HEK293 (cell line): ENCODE data around the gene PMCH.
"Not testable (repeated sequence)": the region's sequence is repeated elsewhere in the genome, so short reads cannot be mapped to it uniquely, and the experiment has no call there.

Experiments used
- CTCF ChIA-PET: fragments of 350-600 bp; formaldehyde crosslinking; extraction: SDS; loops from one replicate; lab custom pipeline; 2021; ENCODE audit warnings: antibody characterized with exemption; lab: Yijun Ruan, JAX
- POLR2A ChIA-PET: fragments of 300-600 bp; formaldehyde crosslinking; extraction: SDS; loops from one replicate; lab custom pipeline; 2020; ENCODE audit warnings: antibody characterized with exemption, inconsistent platforms; lab: Yijun Ruan, JAX
- H3K27ac ChIP-seq: fragments of 200-500 bp; sonication (Bioruptor generic); 2 replicates; pipeline ENCODE4 v1.5.1; 2014; ENCODE audit warnings: low read depth, low read length, control low read depth, inconsistent platforms; ENCODE audit errors: extremely low read depth
- H3K36me3 ChIP-seq, 2 experiments: fragments of 200-500 bp in 1 of 2; sonication (Bioruptor generic) in 1 of 2; 1 replicate in 1 of 2; 2 replicates in 1 of 2; pipeline ENCODE4 v1.5.1; 2014 to 2017; ENCODE audit warnings: inconsistent platforms in 2 of 2, low read length in 2 of 2; ENCODE audit not compliant: control insufficient read depth in 2 of 2, insufficient read depth in 1 of 2
- H3K4me1 ChIP-seq: fragments of 200-500 bp; sonication (Bioruptor generic); 2 replicates; pipeline ENCODE4 v1.5.1; 2014; ENCODE audit warnings: mild to moderate bottlenecking, low read length, inconsistent platforms; ENCODE audit not compliant: control insufficient read depth, insufficient read depth
- H3K4me3 ChIP-seq: 2 replicates; pipeline ENCODE4 v1.5.1; 2011; ENCODE audit warnings: low read depth, mild to moderate bottlenecking, control low read depth, low read length, moderate library complexity
- H3K9me3 ChIP-seq: fragments of 200-500 bp; sonication (Bioruptor generic); 2 replicates; pipeline ENCODE4 v1.5.1; 2014; ENCODE audit warnings: low read depth, low read length, inconsistent platforms; ENCODE audit not compliant: control insufficient read depth, insufficient read depth
- KLF16 ChIP-seq: fragments of 450-650 bp; formaldehyde crosslinking; IDR thresholded peaks from 2 replicates; pipeline ENCODE4 v1.5.1; 2017; ENCODE audit warnings: missing biosample characterization, missing genetic modification characterization
- ZNF133 ChIP-seq: fragments of 450-650 bp; formaldehyde crosslinking; IDR thresholded peaks from 2 replicates; pipeline ENCODE4 v1.5.1; 2016; ENCODE audit warnings: missing biosample characterization, missing genetic modification characterization
- ZNF146 ChIP-seq: fragments of 450-650 bp; formaldehyde crosslinking; IDR thresholded peaks from 2 replicates; pipeline ENCODE4 v1.5.1; 2016; ENCODE audit warnings: missing biosample characterization, missing genetic modification characterization
- ZNF157 ChIP-seq: fragments of 450-650 bp; formaldehyde crosslinking; IDR thresholded peaks from 2 replicates; pipeline ENCODE4 v1.5.1; 2016; ENCODE audit warnings: missing biosample characterization, missing genetic modification characterization
- ZNF202 ChIP-seq: fragments of 450-650 bp; formaldehyde crosslinking; IDR thresholded peaks from 2 replicates; pipeline ENCODE4 v1.5.1; 2016; ENCODE audit warnings: missing biosample characterization, missing genetic modification characterization, borderline replicate concordance
- TF ChIP-seq, protein P1 (sequence below): fragments of 450-650 bp; formaldehyde crosslinking; IDR thresholded peaks from 2 replicates; pipeline ENCODE4 v1.5.1; 2016; ENCODE audit warnings: missing biosample characterization, missing genetic modification characterization
- TF ChIP-seq, protein P2 (sequence below): fragments of 450-650 bp; formaldehyde crosslinking; IDR thresholded peaks from 2 replicates; pipeline ENCODE4 v1.5.1; 2016; ENCODE audit warnings: missing biosample characterization, missing genetic modification characterization
- TF ChIP-seq, protein P3 (sequence below): fragments of 450-650 bp; formaldehyde crosslinking; IDR thresholded peaks from 2 replicates; pipeline ENCODE4 v1.5.1; 2016; ENCODE audit warnings: missing biosample characterization, missing genetic modification characterization, borderline replicate concordance

Gene PMCH

DNA sequence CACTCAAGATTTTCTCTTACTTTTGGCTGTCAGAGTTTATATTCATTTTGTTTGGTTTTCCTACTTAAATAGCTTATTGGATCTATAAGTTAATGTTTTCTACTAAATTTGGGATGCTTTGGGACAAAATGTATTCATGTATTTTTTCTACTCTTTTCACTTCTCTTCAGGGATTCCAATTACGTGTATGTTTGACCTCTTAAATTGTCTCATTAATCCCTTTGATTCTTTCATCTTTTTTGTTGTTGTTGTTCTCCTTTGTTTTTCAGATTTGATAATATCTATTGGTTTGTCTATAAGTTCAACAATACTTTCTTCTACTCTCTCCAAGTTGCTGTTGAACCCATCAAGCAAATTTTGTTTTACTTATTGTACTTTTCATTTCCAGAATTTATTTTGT, 34.2 kb downstream of the PMCH start:
- H3K4me1 ChIP-seq: no peaks in the 10 kb centered on the region
- ChIA-PET CTCF (interaction anchor here (1.1 kb wide), 1 partner anchor 8 kb away, joined by 4 read pairs; no protein-coding TSS in a partner anchor), POLR2A (no interaction called here)
- H3K27ac ChIP-seq: no peak overlapping the region
- no peak overlapping the region for H3K4me3 ChIP-seq
- TF ChIP-seq, protein P1, sequence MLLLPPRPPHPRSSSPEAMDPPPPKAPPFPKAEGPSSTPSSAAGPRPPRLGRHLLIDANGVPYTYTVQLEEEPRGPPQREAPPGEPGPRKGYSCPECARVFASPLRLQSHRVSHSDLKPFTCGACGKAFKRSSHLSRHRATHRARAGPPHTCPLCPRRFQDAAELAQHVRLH: no peak
- no peak for TF ChIP-seq ZNF157 (tag by site-specific recombination)
- no peak for TF ChIP-seq ZNF202 (tag by site-specific recombination)
- TF ChIP-seq, protein P2, sequence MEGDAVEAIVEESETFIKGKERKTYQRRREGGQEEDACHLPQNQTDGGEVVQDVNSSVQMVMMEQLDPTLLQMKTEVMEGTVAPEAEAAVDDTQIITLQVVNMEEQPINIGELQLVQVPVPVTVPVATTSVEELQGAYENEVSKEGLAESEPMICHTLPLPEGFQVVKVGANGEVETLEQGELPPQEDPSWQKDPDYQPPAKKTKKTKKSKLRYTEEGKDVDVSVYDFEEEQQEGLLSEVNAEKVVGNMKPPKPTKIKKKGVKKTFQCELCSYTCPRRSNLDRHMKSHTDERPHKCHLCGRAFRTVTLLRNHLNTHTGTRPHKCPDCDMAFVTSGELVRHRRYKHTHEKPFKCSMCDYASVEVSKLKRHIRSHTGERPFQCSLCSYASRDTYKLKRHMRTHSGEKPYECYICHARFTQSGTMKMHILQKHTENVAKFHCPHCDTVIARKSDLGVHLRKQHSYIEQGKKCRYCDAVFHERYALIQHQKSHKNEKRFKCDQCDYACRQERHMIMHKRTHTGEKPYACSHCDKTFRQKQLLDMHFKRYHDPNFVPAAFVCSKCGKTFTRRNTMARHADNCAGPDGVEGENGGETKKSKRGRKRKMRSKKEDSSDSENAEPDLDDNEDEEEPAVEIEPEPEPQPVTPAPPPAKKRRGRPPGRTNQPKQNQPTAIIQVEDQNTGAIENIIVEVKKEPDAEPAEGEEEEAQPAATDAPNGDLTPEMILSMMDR (tag by site-specific recombination): no peak
- TF ChIP-seq, protein P3, sequence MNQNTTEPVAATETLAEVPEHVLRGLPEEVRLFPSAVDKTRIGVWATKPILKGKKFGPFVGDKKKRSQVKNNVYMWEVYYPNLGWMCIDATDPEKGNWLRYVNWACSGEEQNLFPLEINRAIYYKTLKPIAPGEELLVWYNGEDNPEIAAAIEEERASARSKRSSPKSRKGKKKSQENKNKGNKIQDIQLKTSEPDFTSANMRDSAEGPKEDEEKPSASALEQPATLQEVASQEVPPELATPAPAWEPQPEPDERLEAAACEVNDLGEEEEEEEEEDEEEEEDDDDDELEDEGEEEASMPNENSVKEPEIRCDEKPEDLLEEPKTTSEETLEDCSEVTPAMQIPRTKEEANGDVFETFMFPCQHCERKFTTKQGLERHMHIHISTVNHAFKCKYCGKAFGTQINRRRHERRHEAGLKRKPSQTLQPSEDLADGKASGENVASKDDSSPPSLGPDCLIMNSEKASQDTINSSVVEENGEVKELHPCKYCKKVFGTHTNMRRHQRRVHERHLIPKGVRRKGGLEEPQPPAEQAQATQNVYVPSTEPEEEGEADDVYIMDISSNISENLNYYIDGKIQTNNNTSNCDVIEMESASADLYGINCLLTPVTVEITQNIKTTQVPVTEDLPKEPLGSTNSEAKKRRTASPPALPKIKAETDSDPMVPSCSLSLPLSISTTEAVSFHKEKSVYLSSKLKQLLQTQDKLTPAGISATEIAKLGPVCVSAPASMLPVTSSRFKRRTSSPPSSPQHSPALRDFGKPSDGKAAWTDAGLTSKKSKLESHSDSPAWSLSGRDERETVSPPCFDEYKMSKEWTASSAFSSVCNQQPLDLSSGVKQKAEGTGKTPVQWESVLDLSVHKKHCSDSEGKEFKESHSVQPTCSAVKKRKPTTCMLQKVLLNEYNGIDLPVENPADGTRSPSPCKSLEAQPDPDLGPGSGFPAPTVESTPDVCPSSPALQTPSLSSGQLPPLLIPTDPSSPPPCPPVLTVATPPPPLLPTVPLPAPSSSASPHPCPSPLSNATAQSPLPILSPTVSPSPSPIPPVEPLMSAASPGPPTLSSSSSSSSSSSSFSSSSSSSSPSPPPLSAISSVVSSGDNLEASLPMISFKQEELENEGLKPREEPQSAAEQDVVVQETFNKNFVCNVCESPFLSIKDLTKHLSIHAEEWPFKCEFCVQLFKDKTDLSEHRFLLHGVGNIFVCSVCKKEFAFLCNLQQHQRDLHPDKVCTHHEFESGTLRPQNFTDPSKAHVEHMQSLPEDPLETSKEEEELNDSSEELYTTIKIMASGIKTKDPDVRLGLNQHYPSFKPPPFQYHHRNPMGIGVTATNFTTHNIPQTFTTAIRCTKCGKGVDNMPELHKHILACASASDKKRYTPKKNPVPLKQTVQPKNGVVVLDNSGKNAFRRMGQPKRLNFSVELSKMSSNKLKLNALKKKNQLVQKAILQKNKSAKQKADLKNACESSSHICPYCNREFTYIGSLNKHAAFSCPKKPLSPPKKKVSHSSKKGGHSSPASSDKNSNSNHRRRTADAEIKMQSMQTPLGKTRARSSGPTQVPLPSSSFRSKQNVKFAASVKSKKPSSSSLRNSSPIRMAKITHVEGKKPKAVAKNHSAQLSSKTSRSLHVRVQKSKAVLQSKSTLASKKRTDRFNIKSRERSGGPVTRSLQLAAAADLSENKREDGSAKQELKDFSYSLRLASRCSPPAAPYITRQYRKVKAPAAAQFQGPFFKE (tag by site-specific recombination): no peak
- TF ChIP-seq KLF16 (tag by site-specific recombination): no peak
- TF ChIP-seq ZNF133 (tag by site-specific recombination): peak; percentile 91
- peaks cover 5 to 6% of the 10 kb centered on the region in 2 experiments; a peak in 2 of 3 replicates for H3K36me3 ChIP-seq
- no peaks in the 10 kb centered on the region for H3K9me3 ChIP-seq

DNA sequence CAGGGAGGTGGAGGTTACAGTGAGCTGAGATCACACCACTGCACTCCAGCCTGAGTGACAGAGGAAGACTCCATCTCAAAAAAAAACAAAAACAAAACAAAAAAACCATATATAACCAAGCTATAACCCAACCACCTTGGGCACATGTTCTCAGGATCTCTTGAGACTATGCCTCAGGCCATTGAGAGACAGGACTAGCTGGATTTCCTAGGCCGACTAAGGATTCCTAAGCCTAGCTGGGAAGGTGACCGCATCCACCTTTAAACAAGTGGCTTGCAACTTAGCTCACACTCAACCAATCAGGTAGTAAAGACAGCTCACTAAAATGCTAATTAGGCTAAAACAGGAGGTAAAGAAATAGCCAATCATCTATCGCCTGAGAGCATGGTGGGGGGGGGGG, 42.4 kb downstream of the PMCH start:
- H3K9me3 ChIP-seq, H3K4me3 ChIP-seq, POLR2A ChIA-PET, H3K27ac ChIP-seq, H3K4me1 ChIP-seq: not testable (repeated sequence)
- CTCF ChIA-PET: interaction anchor here (0.9 kb wide), 1 partner anchor 14 kb away, joined by 4 read pairs; no protein-coding TSS in a partner anchor
- H3K36me3 ChIP-seq: peaks cover 12 to 36% of the 10 kb centered on the region in 2 experiments; a peak in 2 of 3 replicates

DNA sequence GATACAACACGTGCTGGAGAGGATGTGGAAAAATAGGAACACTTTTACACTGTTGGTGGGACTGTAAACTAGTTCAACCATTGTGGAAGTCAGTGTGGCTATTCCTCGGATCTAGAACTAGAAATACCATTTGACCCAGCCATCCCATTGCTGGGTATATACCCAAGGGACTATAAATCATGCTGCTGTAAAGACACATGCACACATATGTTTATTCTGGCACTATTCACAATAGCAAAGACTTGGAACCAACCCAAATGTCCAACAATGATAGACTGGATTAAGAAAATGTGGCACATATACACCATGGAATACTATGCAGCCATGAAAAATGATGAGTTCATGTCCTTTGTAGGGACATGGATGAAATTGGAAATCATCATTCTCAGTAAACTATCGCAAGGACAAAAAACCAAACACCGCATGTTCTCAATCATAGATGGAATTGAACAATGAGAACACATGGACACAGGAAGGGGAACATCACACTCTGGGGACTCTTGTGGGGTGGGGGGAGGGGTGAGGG, 50.5 kb downstream of the PMCH start:
- H3K4me3 ChIP-seq, H3K27ac ChIP-seq, H3K9me3 ChIP-seq, H3K4me1 ChIP-seq, POLR2A ChIA-PET, CTCF ChIA-PET: not testable (repeated sequence)
- H3K36me3 ChIP-seq: peaks cover 0 to 18% of the 10 kb centered on the region in 2 experiments; a peak in 1 of 3 replicates
- TF ChIP-seq, protein P1: 0 out of 2 replicates have a peak, but pooled peaks have one; percentile 52
- TF ChIP-seq ZNF146 (tag by site-specific recombination): peak; percentile 98
